ENCODE measurements around the gene C11orf16.
A peak's percentile ranks its signal among the peaks of the same experiment; 100 is the strongest.

Gene C11orf16

DNA sequence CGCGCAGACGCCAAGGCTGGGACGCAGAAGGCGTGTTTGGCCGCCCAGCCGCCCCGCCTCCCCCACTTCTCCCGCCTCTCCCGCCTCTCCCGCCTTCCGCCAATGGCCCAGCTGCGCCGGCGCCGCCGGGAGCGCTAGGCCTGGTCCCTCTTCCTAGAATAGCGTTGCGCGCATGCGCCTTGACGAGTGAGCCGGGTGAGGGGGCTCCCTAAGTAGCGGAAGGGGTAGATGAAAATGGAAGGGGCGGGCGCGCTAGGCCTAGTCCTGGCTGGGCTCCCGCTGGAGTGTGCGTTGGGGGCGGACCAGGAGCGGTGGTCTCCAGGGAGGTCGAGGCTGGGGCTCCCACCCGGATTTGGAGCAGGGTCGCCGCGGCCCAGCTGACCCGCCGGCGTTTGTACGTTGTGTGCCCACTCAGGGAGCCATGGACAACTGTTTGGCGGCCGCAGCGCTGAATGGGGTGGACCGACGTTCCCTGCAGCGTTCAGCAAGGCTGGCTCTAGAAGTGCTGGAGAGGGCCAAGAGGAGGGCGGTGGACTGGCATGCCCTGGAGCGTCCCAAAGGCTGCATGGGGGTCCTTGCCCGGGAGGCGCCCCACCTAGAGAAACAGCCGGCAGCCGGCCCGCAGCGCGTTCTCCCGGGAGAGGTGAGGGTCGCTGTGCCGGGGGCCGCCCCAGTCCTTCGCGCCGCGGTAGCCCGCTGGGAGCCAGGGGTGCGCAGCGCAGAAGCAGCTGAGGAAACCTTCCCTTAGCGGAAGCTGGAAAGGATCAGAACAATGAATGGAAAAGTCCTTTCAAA, 21.5 kb downstream of the C11orf16 start, which contains the start of gene AKIP1:
Gene AKIP1, plus strand, starts transcription at position 161 of the 795 bp plus-strand sequence. Its CDS starts 261 bp downstream, at position 422.
- no peaks in the 10 kb centered on the region for H3K27me3 ChIP-seq (ENCODE audit: insufficient read depth, low read depth, severe bottlenecking)
- TF ChIP-seq, protein P1, sequence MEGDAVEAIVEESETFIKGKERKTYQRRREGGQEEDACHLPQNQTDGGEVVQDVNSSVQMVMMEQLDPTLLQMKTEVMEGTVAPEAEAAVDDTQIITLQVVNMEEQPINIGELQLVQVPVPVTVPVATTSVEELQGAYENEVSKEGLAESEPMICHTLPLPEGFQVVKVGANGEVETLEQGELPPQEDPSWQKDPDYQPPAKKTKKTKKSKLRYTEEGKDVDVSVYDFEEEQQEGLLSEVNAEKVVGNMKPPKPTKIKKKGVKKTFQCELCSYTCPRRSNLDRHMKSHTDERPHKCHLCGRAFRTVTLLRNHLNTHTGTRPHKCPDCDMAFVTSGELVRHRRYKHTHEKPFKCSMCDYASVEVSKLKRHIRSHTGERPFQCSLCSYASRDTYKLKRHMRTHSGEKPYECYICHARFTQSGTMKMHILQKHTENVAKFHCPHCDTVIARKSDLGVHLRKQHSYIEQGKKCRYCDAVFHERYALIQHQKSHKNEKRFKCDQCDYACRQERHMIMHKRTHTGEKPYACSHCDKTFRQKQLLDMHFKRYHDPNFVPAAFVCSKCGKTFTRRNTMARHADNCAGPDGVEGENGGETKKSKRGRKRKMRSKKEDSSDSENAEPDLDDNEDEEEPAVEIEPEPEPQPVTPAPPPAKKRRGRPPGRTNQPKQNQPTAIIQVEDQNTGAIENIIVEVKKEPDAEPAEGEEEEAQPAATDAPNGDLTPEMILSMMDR (IDR thresholded peaks at IDR 0.05; ENCODE audit: low read depth, low read length): no peak
- no peaks in the 10 kb centered on the region for H3K9me3 ChIP-seq (ENCODE audit: severe bottlenecking)
- DNase-seq: peak; percentile 99
- peak within 1 kb of the TSS; percentile 95 for H3K4me3 ChIP-seq (ENCODE audit: low read depth, low read length)
- H3K36me3 ChIP-seq: peaks cover 25% of the 10 kb centered on the region
- H3K27ac ChIP-seq: peak within 1 kb of the TSS; percentile 88

DNA sequence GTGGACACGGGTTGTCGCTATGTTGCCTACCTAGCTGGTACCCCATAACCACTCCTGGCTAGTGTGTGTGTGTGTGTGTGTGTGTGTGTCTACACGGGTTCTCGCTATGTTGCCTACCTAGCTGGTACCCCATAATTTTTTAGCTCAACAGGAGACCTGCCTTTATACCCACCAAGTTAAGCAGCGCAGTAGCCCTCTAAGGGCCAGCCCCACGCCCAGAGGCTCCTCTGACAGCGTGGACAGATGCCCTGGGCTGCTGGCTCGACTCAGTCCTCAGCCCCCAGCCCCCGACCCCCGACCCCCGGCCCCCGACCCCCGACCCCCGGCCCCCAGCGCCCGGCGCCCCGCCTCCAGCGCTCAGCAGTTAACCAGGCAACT, 22.1 kb downstream of the C11orf16 start:
- no peaks in the 10 kb centered on the region for H3K27me3 ChIP-seq (ENCODE audit: insufficient read depth, low read depth, severe bottlenecking)
- peak overlapping the region; percentile 54 for H3K4me3 ChIP-seq (ENCODE audit: low read depth, low read length)
- TF ChIP-seq, protein P1 (IDR thresholded peaks at IDR 0.05; ENCODE audit: low read depth, low read length): no peak
- no peaks in the 10 kb centered on the region for H3K9me3 ChIP-seq (ENCODE audit: severe bottlenecking)
- H3K36me3 ChIP-seq: peaks cover 21% of the 10 kb centered on the region
- H3K27ac ChIP-seq: peak overlapping the region; percentile 45; the same call in 1 of the 2 replicates
- DNase-seq: no peak

DNA sequence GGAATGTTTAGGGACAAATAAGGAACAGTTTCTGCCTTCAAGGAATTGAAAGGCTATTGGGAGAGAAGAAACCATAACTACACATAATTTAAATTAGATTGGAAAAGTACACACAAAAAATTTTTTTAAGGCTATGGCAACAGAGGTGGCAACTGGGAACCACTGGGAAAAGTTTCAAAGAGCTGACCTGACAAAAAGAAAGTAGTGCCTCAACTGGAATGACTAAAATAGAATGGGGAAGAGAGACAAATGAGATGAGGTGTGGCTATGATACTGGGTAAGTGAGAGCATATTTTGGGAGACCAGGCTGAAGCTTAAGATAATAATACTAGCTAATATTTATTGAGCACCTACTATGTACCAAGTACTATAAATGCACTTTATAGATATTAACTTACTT, 24.6 kb downstream of the C11orf16 start:
- TF ChIP-seq, protein P1 (IDR thresholded peaks at IDR 0.05; ENCODE audit: low read depth, low read length): no peak
- DNase-seq: no peak
- H3K27ac ChIP-seq: no peak overlapping the region
- H3K36me3 ChIP-seq: peaks cover 3% of the 10 kb centered on the region
- no peaks in the 10 kb centered on the region for H3K9me3 ChIP-seq (ENCODE audit: severe bottlenecking)
- no peaks in the 10 kb centered on the region for H3K27me3 ChIP-seq (ENCODE audit: insufficient read depth, low read depth, severe bottlenecking)
- no peak overlapping the region for H3K4me3 ChIP-seq (ENCODE audit: low read depth, low read length)

DNA sequence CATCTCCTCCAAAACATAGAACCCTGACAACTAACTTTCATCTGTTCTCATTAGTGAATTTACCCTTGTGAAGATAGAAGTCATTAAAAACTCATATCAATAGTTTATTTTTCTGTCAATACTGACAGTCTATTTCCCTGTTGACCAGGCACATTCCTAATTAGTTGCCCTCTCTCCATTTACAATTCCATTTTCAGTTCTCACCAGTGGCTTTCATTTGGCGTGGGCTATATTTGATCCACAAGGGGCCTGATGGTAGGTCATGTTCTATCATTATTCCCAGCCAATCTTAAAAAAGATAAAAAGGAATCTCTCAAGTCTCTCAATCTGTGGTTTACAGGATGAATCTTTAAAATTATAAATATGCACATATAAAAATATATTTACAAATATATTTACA, 25.6 kb downstream of the C11orf16 start:
- H3K27ac ChIP-seq: no peak overlapping the region
- peaks cover 2% of the 10 kb centered on the region; the same call in 1 of the 2 replicates for H3K36me3 ChIP-seq
- no peak for DNase-seq
- TF ChIP-seq, protein P1 (IDR thresholded peaks at IDR 0.05; ENCODE audit: low read depth, low read length): no peak
- no peaks in the 10 kb centered on the region for H3K9me3 ChIP-seq (ENCODE audit: severe bottlenecking)
- no peaks in the 10 kb centered on the region for H3K27me3 ChIP-seq (ENCODE audit: insufficient read depth, low read depth, severe bottlenecking)
- H3K4me3 ChIP-seq (ENCODE audit: low read depth, low read length): no peak overlapping the region

DNA sequence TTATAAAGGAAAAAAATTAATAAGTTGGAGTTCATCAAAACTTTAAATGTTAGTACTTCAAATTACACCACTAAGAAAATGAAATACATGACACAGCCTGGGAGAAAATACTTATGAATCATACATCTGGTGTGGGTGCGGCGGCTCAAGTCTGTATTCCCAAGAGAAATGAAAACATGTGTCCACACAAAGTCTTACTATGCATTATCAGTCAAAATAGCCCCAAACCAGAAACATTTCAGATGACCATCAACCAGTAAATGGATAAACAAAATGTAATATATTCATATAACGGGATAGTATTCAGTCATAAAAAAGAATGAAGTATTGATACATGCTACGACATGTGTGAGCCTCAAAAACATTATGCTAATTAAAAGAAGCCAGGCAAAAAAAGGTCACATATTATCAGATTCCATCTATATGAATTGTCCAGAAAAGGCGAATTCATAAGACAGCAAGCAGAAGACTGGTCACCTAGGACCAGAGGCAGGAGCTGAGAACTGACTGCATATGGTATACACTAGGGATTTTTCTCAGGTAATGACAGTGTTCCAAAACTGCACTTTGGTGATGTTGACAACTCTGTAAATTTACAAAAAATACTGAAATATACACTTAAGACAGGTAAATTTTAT, 27.1 kb downstream of the C11orf16 start:
- Histone ChIP-seq H3K27ac (no peak overlapping the region), H3K27me3 (ENCODE audit: insufficient read depth, low read depth, severe bottlenecking) (no peaks in the 10 kb centered on the region), H3K9me3 (ENCODE audit: severe bottlenecking) (no peaks in the 10 kb centered on the region), H3K36me3 (no peaks in the 10 kb centered on the region), H3K4me3 (ENCODE audit: low read depth, low read length) (no peak overlapping the region)
- DNase-seq: no peak
- TF ChIP-seq, protein P1 (IDR thresholded peaks at IDR 0.05; ENCODE audit: low read depth, low read length): no peak

All from WERI-Rb-1 (cell line).